GM23248 (cell line): ENCODE data around the gene ELSPBP1. TPM values are rescaled to one million over a fixed set of nuclear protein-coding genes. Genes with fewer than 3 reads are reported as not detected.

ENCODE experiments used
- DNase-seq: peaks from one replicate; pipeline ENCODE4 v3.0.0-alpha.2; 2015
- H2AFZ ChIP-seq: fragments of 200-600 bp; sonication (generic); 2 replicates; pipeline ENCODE4 v1.6.1; 2016; ENCODE audit warnings: antibody characterized with exemption
- H3F3A ChIP-seq: fragments of 200-600 bp; sonication (generic); 2 replicates; pipeline ENCODE4 v1.6.1; 2016; ENCODE audit warnings: mild to moderate bottlenecking, antibody characterized with exemption, mixed run types; ENCODE audit not compliant: insufficient read depth
- H3K27ac ChIP-seq: fragments of 200-600 bp; sonication (generic); 2 replicates; pipeline ENCODE4 v1.5.1; 2016; ENCODE audit warnings: mild to moderate bottlenecking
- H3K27me3 ChIP-seq: fragments of 200-600 bp; sonication (generic); replicated peaks from 2 replicates; pipeline ENCODE4 v1.6.1; 2016; ENCODE audit warnings: mild to moderate bottlenecking; ENCODE audit not compliant: insufficient read depth
- H3K36me3 ChIP-seq: fragments of 200-600 bp; sonication (generic); 2 replicates; pipeline ENCODE4 v1.6.1; 2016; ENCODE audit warnings: low read depth, mild to moderate bottlenecking
- H3K4me1 ChIP-seq: fragments of 200-600 bp; sonication (generic); 2 replicates; pipeline ENCODE4 v1.6.1; 2016; ENCODE audit warnings: mild to moderate bottlenecking; ENCODE audit not compliant: insufficient read depth
- H3K4me2 ChIP-seq: fragments of 200-600 bp; sonication (generic); one replicate; pipeline ENCODE4 v1.6.1; 2016; ENCODE audit warnings: mild to moderate bottlenecking; ENCODE audit not compliant: unreplicated experiment
- H3K4me3 ChIP-seq: fragments of 200-600 bp; sonication (generic); 2 replicates; pipeline ENCODE4 v1.5.1; 2016; ENCODE audit warnings: mild to moderate bottlenecking
- H3K79me2 ChIP-seq: fragments of 200-600 bp; sonication (generic); 2 replicates; pipeline ENCODE4 v1.6.1; 2016; ENCODE audit warnings: mild to moderate bottlenecking; ENCODE audit not compliant: insufficient read depth
- H3K9ac ChIP-seq: fragments of 200-600 bp; sonication (generic); 2 replicates; pipeline ENCODE4 v1.6.1; 2016; ENCODE audit warnings: mild to moderate bottlenecking
- H3K9me2 ChIP-seq: fragments of 200-600 bp; sonication (generic); 2 replicates; pipeline ENCODE4 v1.6.1; 2016; ENCODE audit warnings: mixed run types, mild to moderate bottlenecking, moderate library complexity; ENCODE audit not compliant: insufficient read depth
- H3K9me3 ChIP-seq: fragments of 200-600 bp; sonication (generic); one replicate; pipeline ENCODE4 v1.6.1; 2017; ENCODE audit warnings: low read depth
- H4K20me1 ChIP-seq: fragments of 200-600 bp; sonication (generic); 2 replicates; pipeline ENCODE4 v1.6.0; 2016; ENCODE audit not compliant: insufficient read depth
- EZH2 ChIP-seq: fragments of 200-600 bp; sonication (generic); IDR thresholded peaks from 2 replicates; pipeline ENCODE4 v1.6.1; 2018; ENCODE audit warnings: antibody characterized with exemption, mild to moderate bottlenecking; ENCODE audit not compliant: insufficient read depth, poor library complexity, severe bottlenecking
- EZH2phosphoT487 ChIP-seq: fragments of 200-600 bp; sonication (generic); IDR thresholded peaks from 2 replicates; pipeline ENCODE4 v1.6.1; 2018; ENCODE audit warnings: antibody characterized with exemption, moderate library complexity, mild to moderate bottlenecking, low read depth; ENCODE audit not compliant: insufficient read depth
- WGBS, 2 experiments: methylation state at CpG; one replicate each; pipeline ENCODE4 v1.1.6; 2015 to 2017; ENCODE audit warnings: low lambda C conversion rate in 2 of 2, low coverage in 1 of 2; ENCODE audit errors: missing lambda C conversion rate in 2 of 2; 5-methylcytosine and 5-hydroxymethylcytosine counted together
- in situ Hi-C: fragments of 300-500 bp; cut with MboI; formaldehyde crosslinking; loops from 2 replicates; pipeline ENCODE4 v1.15.0; 2020
- polyA plus RNA-seq: library from polyadenylated mRNA; unstranded; fragments of >200 nt; fragmentation: Nextera tagmentation; extraction: Ambion mirVana; gene quantifications from 2 replicates; pipeline ENCODE4 v1.2.1, GENCODE V29; 2016
- total RNA-seq: library from RNA; depleted of rRNA; stranded (reverse); fragments of >200 nt; shearing (Covaris generic); gene quantifications from 2 replicates; pipeline ENCODE4 v1.2.3, GENCODE V29; 2014

The ELSPBP1 gene
- total and polyA plus RNA-seq, 2 experiments from 2014 or later: not detected

DNA sequence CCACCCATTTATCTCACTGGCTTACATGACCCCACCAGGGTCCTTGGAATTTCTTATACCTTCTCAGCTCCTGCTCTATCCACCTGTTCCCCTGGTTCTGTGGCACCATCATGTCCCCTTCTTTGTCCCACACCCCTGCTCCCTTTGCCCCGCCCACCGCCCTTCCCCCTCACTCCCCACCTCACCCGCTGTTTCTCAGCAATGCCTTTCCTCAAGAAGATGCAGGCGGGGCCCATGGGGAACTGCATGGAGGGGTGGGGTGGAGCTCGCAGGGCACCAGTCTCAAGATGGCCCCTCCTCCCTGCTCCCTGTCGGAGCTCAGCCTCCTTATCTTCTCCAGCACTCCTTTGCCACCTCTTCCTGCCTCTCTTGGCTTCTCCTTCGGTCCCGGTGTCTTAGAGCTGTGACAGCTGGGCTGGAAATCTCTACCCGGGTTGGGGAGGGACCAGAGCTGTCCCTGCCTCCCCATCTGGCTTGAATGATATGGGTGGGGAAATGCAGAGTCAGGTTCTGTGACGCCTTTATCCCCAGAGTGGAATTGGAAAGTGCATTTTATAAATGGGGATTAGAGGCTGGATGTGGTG is 49.3 kb downstream of the ELSPBP1 start, which contains the start of gene CABP5:
Gene CABP5 (minus strand): TSS at position 405 of the 584 bp plus-strand sequence. CDS start 157 bp downstream, at position 248.
- Histone ChIP-seq H3K36me3 (no peaks in the 10 kb centered on the region), H3F3A (no peaks in the 10 kb centered on the region), H3K27ac (no peak within 1 kb of the TSS), H3K79me2 (no peaks in the 10 kb centered on the region), H3K9me2 (no peaks in the 10 kb centered on the region), H4K20me1 (no peaks in the 10 kb centered on the region), H3K27me3 (peaks cover 12% of the 10 kb centered on the region), H3K4me1 (no peaks in the 10 kb centered on the region), H3K9me3 (no peaks in the 10 kb centered on the region), H3K9ac (no peak within 1 kb of the TSS), H3K4me3 (no peak within 1 kb of the TSS), H3K4me2 (no peak within 1 kb of the TSS), H2AFZ (no peak within 1 kb of the TSS)
- no peak for TF ChIP-seq EZH2phosphoT487
- no peak for TF ChIP-seq EZH2
- in situ Hi-C loops: no loop called here
- no peak for DNase-seq
- WGBS, 2 experiments: 58 to 60% methylated on average over 7 to 10 of the region's 10 CpGs

DNA sequence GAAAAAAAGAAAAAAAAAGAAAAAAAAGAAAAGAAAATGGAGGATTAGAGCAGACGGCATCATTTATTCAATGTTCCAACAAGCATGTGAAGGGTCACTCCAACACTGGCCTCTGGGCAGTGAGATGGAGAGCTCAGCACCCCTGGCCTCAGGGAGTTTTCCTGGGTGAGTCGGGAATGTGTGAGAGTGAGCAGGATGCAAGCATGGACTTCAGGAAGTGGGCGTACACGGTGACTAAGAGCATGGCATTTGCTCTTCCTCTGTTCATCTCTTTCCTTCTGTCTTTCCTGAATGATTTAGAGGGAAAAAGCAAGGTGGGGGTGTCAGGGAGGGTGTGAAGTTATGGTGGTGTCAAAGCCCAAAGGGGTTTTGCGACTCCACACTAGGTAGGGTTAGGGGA is 50.1 kb downstream of the ELSPBP1 start:
- Histone ChIP-seq H3K79me2 (no peaks in the 10 kb centered on the region), H4K20me1 (no peaks in the 10 kb centered on the region), H3K36me3 (no peaks in the 10 kb centered on the region), H3K27ac (no peak overlapping the region), H3K9me3 (no peaks in the 10 kb centered on the region), H2AFZ (no peak overlapping the region), H3K4me1 (no peaks in the 10 kb centered on the region), H3K4me3 (no peak overlapping the region), H3K9me2 (no peaks in the 10 kb centered on the region), H3K4me2 (no peak overlapping the region), H3K27me3 (peaks cover 12% of the 10 kb centered on the region), H3F3A (no peaks in the 10 kb centered on the region), H3K9ac (no peak overlapping the region)
- 74 to 82% methylated on average over 5 of the region's 5 CpGs for WGBS, 2 experiments
- in situ Hi-C loops: no loop called here
- no peak for TF ChIP-seq EZH2phosphoT487
- TF ChIP-seq EZH2: no peak
- no peak for DNase-seq

DNA sequence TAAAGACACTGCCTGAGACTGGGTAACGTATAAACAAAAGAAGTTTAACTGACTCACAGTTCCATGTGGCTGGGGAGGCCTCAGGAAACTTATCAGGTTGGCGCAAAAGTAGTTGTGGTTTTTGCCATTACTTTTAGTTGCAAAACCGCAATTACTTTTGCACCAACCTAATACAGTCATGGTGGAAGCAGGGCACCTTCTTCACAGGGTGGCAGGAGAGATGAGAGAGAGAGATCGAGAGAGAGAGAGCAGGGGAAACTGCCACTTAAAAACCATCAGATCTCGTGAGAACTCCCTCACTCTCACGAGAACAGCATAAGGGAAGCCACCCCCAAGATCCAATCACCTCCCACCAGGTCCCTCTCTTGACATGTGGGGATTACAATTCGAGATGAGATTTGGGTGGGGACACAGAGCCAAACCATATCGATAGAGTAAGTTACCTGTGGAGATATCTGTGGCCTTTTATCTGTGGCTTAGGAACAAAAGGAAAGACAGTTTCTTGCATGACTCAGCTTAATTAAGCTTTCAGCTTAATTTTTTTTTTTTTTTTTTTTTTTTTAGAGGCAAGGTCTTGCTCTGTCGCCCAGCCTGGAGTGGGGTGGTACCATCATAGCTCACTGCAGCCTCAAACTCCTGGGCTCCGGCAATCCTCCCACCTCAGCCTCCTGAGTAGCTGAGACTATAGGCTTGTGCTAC is 57.1 kb downstream of the ELSPBP1 start:
- no peaks in the 10 kb centered on the region for H3K4me1 ChIP-seq
- H4K20me1 ChIP-seq: no peaks in the 10 kb centered on the region
- H3K36me3 ChIP-seq: no peaks in the 10 kb centered on the region
- no peaks in the 10 kb centered on the region for H3F3A ChIP-seq
- no peaks in the 10 kb centered on the region for H3K9me3 ChIP-seq
- H2AFZ ChIP-seq: no peak overlapping the region
- WGBS, 2 experiments: 58 to 65% methylated on average over 9 to 10 of the region's 10 CpGs
- no peak overlapping the region for H3K4me3 ChIP-seq
- no peaks in the 10 kb centered on the region; the same call in none of the 2 replicates for H3K27me3 ChIP-seq
- H3K27ac ChIP-seq: no peak overlapping the region
- in situ Hi-C loops: no loop called here
- no peak for TF ChIP-seq EZH2phosphoT487
- TF ChIP-seq EZH2: no peak
- H3K9me2 ChIP-seq: no peaks in the 10 kb centered on the region
- no peak overlapping the region for H3K4me2 ChIP-seq
- DNase-seq: no peak
- H3K79me2 ChIP-seq: no peaks in the 10 kb centered on the region
- no peak overlapping the region for H3K9ac ChIP-seq

DNA sequence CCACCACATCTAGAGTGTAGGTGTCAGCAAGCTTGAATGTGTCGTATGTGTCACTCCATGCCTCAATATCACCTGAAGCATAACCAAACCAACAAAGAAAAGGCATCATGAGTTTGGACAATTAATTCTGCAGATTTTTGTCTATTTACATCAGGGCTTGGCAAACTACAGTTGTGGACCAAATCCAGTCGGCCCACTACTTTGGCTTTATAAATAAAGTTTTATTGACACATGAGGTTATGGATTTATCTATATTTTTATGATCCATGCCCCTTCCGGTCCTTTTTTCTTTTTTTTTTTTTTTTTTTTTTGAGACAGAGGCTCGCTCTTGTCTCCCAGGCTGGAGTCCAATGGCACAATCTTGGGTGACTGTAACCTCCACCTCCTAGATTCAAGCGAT is 58.6 kb downstream of the ELSPBP1 start:
- no peaks in the 10 kb centered on the region for H3F3A ChIP-seq
- 46 to 63% methylated on average over 4 to 5 of the region's 5 CpGs for WGBS, 2 experiments
- H3K9me3 ChIP-seq: no peaks in the 10 kb centered on the region
- no peaks in the 10 kb centered on the region; the same call in none of the 2 replicates for H3K27me3 ChIP-seq
- H3K4me2 ChIP-seq: no peak overlapping the region
- no peak overlapping the region for H3K4me3 ChIP-seq
- no peak overlapping the region for H2AFZ ChIP-seq
- DNase-seq: no peak
- no peak overlapping the region for H3K9ac ChIP-seq
- no peak overlapping the region for H3K27ac ChIP-seq
- H3K9me2 ChIP-seq: no peaks in the 10 kb centered on the region
- no peaks in the 10 kb centered on the region for H3K79me2 ChIP-seq
- no peaks in the 10 kb centered on the region for H3K4me1 ChIP-seq
- H3K36me3 ChIP-seq: no peaks in the 10 kb centered on the region
- in situ Hi-C loops: no loop called here
- TF ChIP-seq EZH2phosphoT487 (no peak), EZH2 (no peak)
- no peaks in the 10 kb centered on the region for H4K20me1 ChIP-seq
